K562 (cell line): ENCODE results near the gene SFI1. TPM values are rescaled to one million over a fixed set of nuclear protein-coding genes. Genes with fewer than 3 reads are reported as not detected.

Experiments used
- ATAC-seq: fragments of 200-7000 bp; cut with Tn5 transposase; 3 replicates; pipeline ENCODE4 v1.9.1; 2020; ENCODE audit warnings: moderate library complexity
- BruUV-seq: library from RNA; stranded (reverse); fragments of 400-500 nt; replicated peaks from 2 replicates; lab custom pipeline; 2021; lab: Mats Ljungman, UMichigan
- CTCF ChIA-PET: fragments of 300-600 bp; formaldehyde crosslinking; extraction: SDS; loops from one replicate; lab custom pipeline; 2021; ENCODE audit warnings: low intra/inter-chr PET ratio; lab: Yijun Ruan, JAX
- POLR2A ChIA-PET: fragments of 300-600, 350-650 bp; sonication (Branson Sonifier 250); formaldehyde crosslinking; extraction: SDS; loops from one replicate; lab custom pipeline; 2021; ENCODE audit warnings: antibody characterized with exemption, inconsistent platforms; lab: Yijun Ruan, JAX
- DNase-seq, 4 experiments: peaks; one replicate each; pipeline versions ENCODE4 v3.0.0 to v3.0.0-alpha.2; 2011 to 2018; ENCODE audit warnings: low spot score in 3 of 4, mixed read lengths in 3 of 4; ENCODE audit errors: extremely low read depth in 1 of 4
- FAIRE-seq: peaks from 2 replicates; lab custom pipeline; 2011; peaks lifted over from hg19 to GRCh38; lab: Jason Lieb, UNC
- H2AFZ ChIP-seq: 2 replicates; pipeline ENCODE4 v1.6.0; 2011; ENCODE audit warnings: low read depth, low read length, control low read depth, inconsistent platforms
- H3K27ac ChIP-seq: fragments of 200-600 bp; 3 replicates; pipeline ENCODE4 v1.8.0; 2011; ENCODE audit warnings: low read depth, mild to moderate bottlenecking, control low read depth, inconsistent platforms, low read length, moderate library complexity, mixed read lengths; ENCODE audit errors: extremely low read depth
- H3K27me3 ChIP-seq, 2 experiments: fragments of 300-600 bp in 1 of 2; 2 replicates in 1 of 2; 3 replicates in 1 of 2; pipeline versions ENCODE4 v1.6.0 to v1.8.0; 2011; ENCODE audit warnings: inconsistent platforms in 2 of 2, low read length in 2 of 2, mild to moderate bottlenecking in 1 of 2, mixed read lengths in 1 of 2, moderate library complexity in 1 of 2; ENCODE audit not compliant: control insufficient read depth in 2 of 2, insufficient read depth in 2 of 2
- H3K36me3 ChIP-seq: fragments of 300-600 bp; 3 replicates; pipeline ENCODE4 v1.8.0; 2011; ENCODE audit warnings: mild to moderate bottlenecking, low read length, inconsistent platforms; ENCODE audit not compliant: control insufficient read depth, insufficient read depth
- H3K4me1 ChIP-seq, 2 experiments: fragments of 200-600 bp in 1 of 2; replicated peaks in 1 of 2; 2 replicates in 1 of 2; 3 replicates in 1 of 2; pipeline versions ENCODE4 v1.5.1 to v1.8.0; 2011; ENCODE audit warnings: inconsistent platforms in 2 of 2, low read length in 2 of 2, mild to moderate bottlenecking in 1 of 2, mixed read lengths in 1 of 2, moderate library complexity in 1 of 2; ENCODE audit not compliant: control insufficient read depth in 2 of 2, insufficient read depth in 2 of 2
- H3K4me2 ChIP-seq: 2 replicates; pipeline ENCODE4 v1.6.1; 2011; ENCODE audit warnings: low read length, control low read depth, inconsistent platforms, mixed read lengths; ENCODE audit not compliant: insufficient read depth
- H3K4me3 ChIP-seq: fragments of 200-600 bp; sonication (generic), shearing (Covaris generic); 2 replicates; pipeline ENCODE4 v1.5.1; 2016; ENCODE audit warnings: control low read depth, inconsistent platforms
- H3K79me2 ChIP-seq: fragments of 200-600 bp; 3 replicates; pipeline ENCODE4 v1.8.0; 2011; ENCODE audit warnings: low read length, inconsistent platforms; ENCODE audit not compliant: control insufficient read depth, insufficient read depth
- H3K9ac ChIP-seq, 2 experiments: 2 replicates each; pipeline versions ENCODE4 v1.6.0 to v1.6.1; 2011; ENCODE audit warnings: low read depth in 2 of 2, low read length in 2 of 2, control low read depth in 1 of 2, inconsistent platforms in 1 of 2, mild to moderate bottlenecking in 1 of 2, mixed read lengths in 1 of 2; ENCODE audit not compliant: insufficient read depth in 1 of 2
- H3K9me1 ChIP-seq: one replicate; pipeline ENCODE4 v1.6.0; 2011; ENCODE audit warnings: inconsistent platforms, mild to moderate bottlenecking, low read length, moderate library complexity; ENCODE audit not compliant: control insufficient read depth, insufficient read depth
- H3K9me3 ChIP-seq: replicated peaks from 2 replicates; pipeline ENCODE4 v1.5.1; 2011; ENCODE audit warnings: low read depth, low read length, inconsistent platforms; ENCODE audit not compliant: control insufficient read depth, insufficient read depth
- H4K20me1 ChIP-seq: replicated peaks from 2 replicates; pipeline ENCODE4 v1.6.1; 2011; ENCODE audit warnings: low read length, inconsistent platforms, mixed read lengths; ENCODE audit not compliant: control insufficient read depth, insufficient read depth
- ATF2 ChIP-seq: sonication (generic); formaldehyde crosslinking; IDR thresholded peaks from 2 replicates; pipeline ENCODE4 v1.8.1; 2022; ENCODE audit warnings: missing genetic modification reagents
- CREB5 ChIP-seq: fragments of 250-450 bp; sonication (Bioruptor Pico); IDR thresholded peaks from 2 replicates; pipeline ENCODE4 v1.5.0; 2020; ENCODE audit warnings: mild to moderate bottlenecking
- E2F5 ChIP-seq: sonication (generic); formaldehyde crosslinking; IDR thresholded peaks from 2 replicates; pipeline ENCODE4 v1.8.0; 2022; ENCODE audit warnings: mild to moderate bottlenecking, missing genetic modification reagents
- ERF ChIP-seq: fragments of 450-650 bp; formaldehyde crosslinking; IDR thresholded peaks from 2 replicates; pipeline ENCODE4 v1.4.0; 2020; ENCODE audit warnings: mild to moderate bottlenecking, mixed read lengths
- FOXA1 ChIP-seq: fragments of 450-650 bp; IDR thresholded peaks from 2 replicates; pipeline ENCODE4 v1.6.1; 2016; ENCODE audit warnings: mild to moderate bottlenecking, borderline replicate concordance
- HDAC1 ChIP-seq, 2 experiments: fragments of 450-650 bp; IDR thresholded peaks; 2 replicates each; pipeline ENCODE4 v1.6.1; 2016 to 2017; ENCODE audit warnings: inconsistent platforms in 1 of 2, mild to moderate bottlenecking in 1 of 2, moderate library complexity in 1 of 2
- JUN ChIP-seq, 2 experiments: sonication (generic) in 1 of 2; formaldehyde crosslinking in 1 of 2; IDR thresholded peaks; 2 replicates each; pipeline versions ENCODE4 v1.6.1 to v1.8.0; 2012 to 2022; ENCODE audit warnings: borderline replicate concordance in 2 of 2, mild to moderate bottlenecking in 2 of 2, improper control_type of control experiment in 1 of 2, low read depth in 1 of 2, low read length in 1 of 2, missing genetic modification reagents in 1 of 2
- MCM7 ChIP-seq, 2 experiments: fragments of 450-650 bp; IDR thresholded peaks; 2 replicates each; pipeline ENCODE4 v1.6.1; 2016 to 2018
- MTA1 ChIP-seq: fragments of 450-650 bp; IDR thresholded peaks from 2 replicates; pipeline ENCODE4 v1.6.1; 2017; ENCODE audit warnings: borderline replicate concordance
- POLR2A ChIP-seq: fragments of 450-650 bp; conservative IDR thresholded peaks from 2 replicates; pipeline ENCODE4 v1.6.1; 2016
- RB1 ChIP-seq: fragments of 450-650 bp; IDR thresholded peaks from 2 replicates; pipeline ENCODE4 v1.6.1; 2017; ENCODE audit warnings: low read depth, mild to moderate bottlenecking
- TCFL5 ChIP-seq: fragments of 250-450 bp; sonication (Bioruptor Pico); conservative IDR thresholded peaks from 2 replicates; pipeline ENCODE4 v1.6.1; 2021; ENCODE audit warnings: mild to moderate bottlenecking, moderate library complexity, matching md5 sums
- ZBTB17 ChIP-seq: fragments of 450-650 bp; formaldehyde crosslinking; IDR thresholded peaks from 2 replicates; pipeline ENCODE4 v1.4.0; 2020; ENCODE audit warnings: mild to moderate bottlenecking
- ZNF239 ChIP-seq: fragments of 250-450 bp; sonication (Bioruptor Pico); IDR thresholded peaks from 2 replicates; pipeline ENCODE4 v1.4.0; 2020; ENCODE audit warnings: mild to moderate bottlenecking
- ZNF431 ChIP-seq: sonication (generic); formaldehyde crosslinking; IDR thresholded peaks from 2 replicates; pipeline ENCODE4 v1.8.0; 2022; ENCODE audit warnings: mild to moderate bottlenecking, missing genetic modification reagents
- ZNF79 ChIP-seq: fragments of 250-450 bp; sonication (Bioruptor Pico); IDR thresholded peaks from 2 replicates; pipeline ENCODE4 v1.4.0; 2020; ENCODE audit warnings: low read depth, mild to moderate bottlenecking, moderate library complexity
- WGBS: fragments of 100-300 bp; shearing (Covaris generic); methylation state at CpG from one replicate; pipeline ENCODE4 v1.1.6; 2016; ENCODE audit warnings: low coverage, mixed read lengths; ENCODE audit not compliant: insufficient coverage; ENCODE audit errors: missing lambda C conversion rate; 5-methylcytosine and 5-hydroxymethylcytosine counted together
- in situ Hi-C: fragments of 300-500 bp; cut with MboI; formaldehyde crosslinking; loops from 4 replicates; pipeline ENCODE4 v1.15.0; 2018; ENCODE audit warnings: inconsistent platforms, mixed read lengths
- intact Hi-C: fragments of 100-400 bp; cut with micrococcal nuclease; formaldehyde crosslinking; loops from 2 replicates; pipeline ENCODE4 v1.14.2; 2022
- polyA plus RNA-seq, 8 experiments: library from polyadenylated mRNA; depleted of rRNA in 4 of 8; stranded (reverse) in 5 of 8; unstranded in 3 of 8; fragments of >200 nt; fragmentation: Nextera tagmentation in 2 of 8; fragmentation: Illumina TruSeq in 1 of 8; extraction: Ambion mirVana in 2 of 8; extraction: Trizol in 1 of 8; gene quantifications; 2 replicates each; pipeline versions ENCODE4 v1.2.1 to v1.2.3, GENCODE V29; 2011 to 2014; ENCODE audit warnings: inconsistent platforms in 1 of 8, missing spikeins in 1 of 8
- total RNA-seq, 7 experiments: library from RNA; depleted of rRNA in 6 of 7; stranded (reverse); fragments of >200 nt in 6 of 7; fragmentation: Illumina TruSeq in 2 of 7; extraction: Trizol in 2 of 7; gene quantifications; 2 replicates each; pipeline versions ENCODE4 v1.2.1 to v1.2.3, GENCODE V29; 2011 to 2021; ENCODE audit warnings: low replicate concordance in 1 of 7

Gene SFI1
- total and polyA plus RNA-seq, 9 of the 15 experiments (the other 6 are each of a cell fraction or from before 2014, with no cell fraction given): 3.0 to 25.6 (median 14.1) TPM

- FAIRE-seq (no peak), ATAC-seq (no peak), DNase-seq (no peak)
- TF ChIP-seq HDAC1 (IDR thresholded peaks at IDR 0.05) (no peak), ZNF239 (CRISPR knock-in tag) (no peak), TCFL5 (CRISPR knock-in tag) (no peak), ERF (CRISPR knock-in tag) (no peak), MTA1 (no peak), MCM7 (IDR thresholded peaks at IDR 0.05) (no peak), ATF2 (no peak), CREB5 (CRISPR knock-in tag) (no peak), POLR2A (no peak), ZNF79 (no peak), RB1 (no peak), E2F5 (CRISPR knock-in tag) (no peak), ZNF431 (CRISPR knock-in tag) (no peak), ZBTB17 (no peak), JUN (IDR thresholded peaks at IDR 0.05; ENCODE audit: borderline replicate concordance, low read depth, low read length) (no peak), JUN (CRISPR knock-in tag; IDR thresholded peaks at IDR 0.05; ENCODE audit: borderline replicate concordance) (no peak), FOXA1 (no peak)
- Histone ChIP-seq H4K20me1 (no peaks in the 10 kb centered on the region), H3K9me1 (no peaks in the 10 kb centered on the region), H3K4me3 (no peak overlapping the region), H2AFZ (no peak overlapping the region), H3K9me3 (no peaks in the 10 kb centered on the region), H3K36me3 (peaks cover 46% of the 10 kb centered on the region; the same call in 2 of the 3 replicates), H3K4me2 (no peak overlapping the region), H3K4me1 (no peaks in the 10 kb centered on the region), H3K27me3 (no peaks in the 10 kb centered on the region), H3K79me2 (peaks cover 47% of the 10 kb centered on the region), H3K27ac (no peak overlapping the region), H3K9ac (no peak overlapping the region)
- POLR2A ChIA-PET: no interaction called here
- no TSS peak for BruUV-seq
- intact Hi-C loops (no loop called here), in situ Hi-C loops (no loop called here)
- CTCF ChIA-PET: no interaction called here
- no CpG with 5 or more reads among the region's 3 CpGs for WGBS
Measured at GRCh38 chr22:31475800-31476199, 20.5 kb upstream of the SFI1 start.
